Measurements from ENCODE around the gene PPAN.

Gene PPAN

GRCh38 chr19:10106100-10106936 is at the start of gene PPAN:
Gene PPAN (plus strand): TSS chr19:10106362. CDS start chr19:10106395, 33 bp downstream.
- peak; percentile 95 for DNase-seq

- no peak for DNase-seq
Measured at GRCh38 chr19:10061717-10062310, 44.3 kb upstream of the PPAN start.

GRCh38 chr19:10068205-10068604 is 38.0 kb upstream of the PPAN start:
- no peak for DNase-seq

- DNase-seq, result no peak
Measured at GRCh38 chr19:10069046-10069445, 37.1 kb upstream of the PPAN start.

GRCh38 chr19:10070730-10071446 is 35.3 kb upstream of the PPAN start:
- no peak for DNase-seq

GRCh38 chr19:10074153-10074552 is 32.0 kb upstream of the PPAN start:
- no peak for DNase-seq

GRCh38 chr19:10076535-10076934 is 29.6 kb upstream of the PPAN start:
- DNase-seq, result no peak

GRCh38 chr19:10078329-10078728 is 27.8 kb upstream of the PPAN start:
- DNase-seq, result no peak

- DNase-seq, result no peak
Measured at GRCh38 chr19:10079031-10079453, 27.1 kb upstream of the PPAN start.

GRCh38 chr19:10083911-10084310 is 22.3 kb upstream of the PPAN start:
- DNase-seq, result no peak

- DNase-seq, result no peak
Measured at GRCh38 chr19:10084803-10085202, 21.4 kb upstream of the PPAN start.

- no peak for DNase-seq
Measured at GRCh38 chr19:10085641-10086590, 20.2 kb upstream of the PPAN start, which contains the start of gene SHFL. Gene SHFL (plus strand): TSS chr19:10086317. CDS start chr19:10086428, 111 bp downstream.

GRCh38 chr19:10086591-10087192 is 19.5 kb upstream of the PPAN start:
- DNase-seq, result no peak

GRCh38 chr19:10087296-10088061 is 18.7 kb upstream of the PPAN start:
- DNase-seq, result no peak

GRCh38 chr19:10088949-10089554 is 17.1 kb upstream of the PPAN start:
- DNase-seq, result no peak

GRCh38 chr19:10089801-10090375 is 16.3 kb upstream of the PPAN start:
- no peak for DNase-seq

- no peak for DNase-seq
Measured at GRCh38 chr19:10091370-10091687, 14.8 kb upstream of the PPAN start.

GRCh38 chr19:10091895-10092641 is 14.1 kb upstream of the PPAN start:
- no peak for DNase-seq

GRCh38 chr19:10092648-10093294 is 13.4 kb upstream of the PPAN start:
- DNase-seq, result no peak
